ENCODE results near the gene FNDC3B. TPM values are rescaled to one million over a fixed set of nuclear protein-coding genes. Genes with fewer than 3 reads are reported as not detected.

FNDC3B gene
- total and polyA plus RNA-seq, 3 donors from 2014 or later = 24.2 to 63.5 (median 57.7) TPM

GRCh38 chr3:172134352-172134751 lies 95.0 kb downstream of the FNDC3B start:
- intact Hi-C loops (cut with DNase I; ENCODE audit: low total_unique reads) = no loop called here
- no peak for TF ChIP-seq CTCF (IDR thresholded peaks at IDR 0.05)
- Histone ChIP-seq H3K4me3 (no peak overlapping the region), H3K36me3 (ENCODE audit: low read depth, missing control alignments) (no peaks in the 10 kb centered on the region), H3K9me3 (no peaks in the 10 kb centered on the region), H3K4me1 (peaks cover 39% of the 10 kb centered on the region), H3K27me3 (no peaks in the 10 kb centered on the region), H3K27ac (no peak overlapping the region)
- 87 to 88% methylated on average over 2 of the region's 2 CpGs for WGBS, 2 donors
- no peak for DNase-seq

- no peak for TF ChIP-seq CTCF (IDR thresholded peaks at IDR 0.05)
- TF ChIP-seq POLR2A (IDR thresholded peaks at IDR 0.05) = no peak
- no peak overlapping the region for H3K27ac ChIP-seq
- no peaks in the 10 kb centered on the region for H3K36me3 ChIP-seq (ENCODE audit: low read depth, missing control alignments)
- H3K9me3 ChIP-seq = no peaks in the 10 kb centered on the region
- WGBS, 2 donors = 82 to 83% methylated on average over 1 of the region's 1 CpG
- H3K4me1 ChIP-seq = peaks cover 46% of the 10 kb centered on the region
- intact Hi-C loops (cut with DNase I; ENCODE audit: low total_unique reads) = no loop called here
- H3K27me3 ChIP-seq = no peaks in the 10 kb centered on the region
- H3K4me3 ChIP-seq = no peak overlapping the region
- no peak for DNase-seq
Observed at GRCh38 chr3:172135185-172135584, 95.8 kb downstream of the FNDC3B start.

GRCh38 chr3:172135820-172136219 lies 96.4 kb downstream of the FNDC3B start:
- Histone ChIP-seq H3K4me3 (no peak overlapping the region), H3K27ac (no peak overlapping the region), H3K36me3 (ENCODE audit: low read depth, missing control alignments) (no peaks in the 10 kb centered on the region), H3K4me1 (peaks cover 47% of the 10 kb centered on the region), H3K27me3 (no peaks in the 10 kb centered on the region), H3K9me3 (no peaks in the 10 kb centered on the region)
- intact Hi-C loops (cut with DNase I; ENCODE audit: low total_unique reads) = no loop called here
- TF ChIP-seq POLR2A (IDR thresholded peaks at IDR 0.05) (no peak), CTCF (IDR thresholded peaks at IDR 0.05) (no peak)
- 83 to 84% methylated on average over 2 of the region's 2 CpGs for WGBS, 2 donors
- no peak for DNase-seq

DNA sequence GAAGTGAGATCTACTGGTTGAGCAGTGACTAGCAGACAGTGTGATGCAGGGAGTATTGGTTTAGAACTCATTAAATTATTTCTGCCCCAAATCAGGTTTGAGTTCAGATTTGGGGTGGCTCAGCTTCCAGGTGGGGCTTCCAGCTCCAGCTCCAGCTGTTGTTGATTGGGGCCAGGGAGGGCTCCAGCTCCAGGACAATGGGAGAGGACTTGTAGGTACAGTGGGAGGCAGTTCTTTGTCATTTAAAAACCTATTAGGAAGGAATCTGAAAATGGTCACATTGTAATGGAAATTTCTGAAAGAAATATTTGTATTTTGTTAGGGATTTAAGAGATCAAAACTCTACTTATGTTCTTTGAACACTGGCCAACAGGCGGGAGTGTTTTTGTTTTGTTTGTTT lies 97.0 kb downstream of the FNDC3B start:
- Histone ChIP-seq H3K9me3 (no peaks in the 10 kb centered on the region), H3K27me3 (no peaks in the 10 kb centered on the region), H3K36me3 (ENCODE audit: low read depth, missing control alignments) (no peaks in the 10 kb centered on the region), H3K4me1 (peaks cover 50% of the 10 kb centered on the region), H3K27ac (no peak overlapping the region), H3K4me3 (no peak overlapping the region)
- WGBS, 2 donors = 76 to 78% methylated on average over 1 of the region's 1 CpG
- no peak for DNase-seq
- TF ChIP-seq CTCF (IDR thresholded peaks at IDR 0.05) (no peak), POLR2A (IDR thresholded peaks at IDR 0.05) (no peak)
- intact Hi-C loops (cut with DNase I; ENCODE audit: low total_unique reads) = no loop called here

GRCh38 chr3:172137287-172138192 lies 98.2 kb downstream of the FNDC3B start:
- peaks cover 50% of the 10 kb centered on the region for H3K4me1 ChIP-seq
- no peaks in the 10 kb centered on the region for H3K9me3 ChIP-seq
- intact Hi-C loops (cut with DNase I; ENCODE audit: low total_unique reads) = no loop called here
- no peaks in the 10 kb centered on the region for H3K36me3 ChIP-seq (ENCODE audit: low read depth, missing control alignments)
- H3K27me3 ChIP-seq = no peaks in the 10 kb centered on the region
- H3K4me3 ChIP-seq = no peak overlapping the region
- no peak for DNase-seq
- TF ChIP-seq CTCF (IDR thresholded peaks at IDR 0.05) = no peak
- TF ChIP-seq POLR2A (IDR thresholded peaks at IDR 0.05) = no peak
- WGBS, 2 donors = 21 to 34% methylated on average over 2 of the region's 2 CpGs
- H3K27ac ChIP-seq = peak overlapping the region in 1 of 2 donors; percentile 12

Measured in testis (tissue), 3 donors.